Vagina (tissue), 2 donors: ENCODE measurements around the gene MED14.

ENCODE experiments used
- CTCF ChIP-seq, 3 experiments: fragments of 450-650 bp in 2 of 3; fragments of 200-600 bp in 1 of 3; sonication (generic) in 1 of 3; IDR thresholded peaks; one replicate each; pipeline ENCODE4 v1.5.1; 2017 to 2019; ENCODE audit warnings: antibody characterized with exemption in 3 of 3, mild to moderate bottlenecking in 2 of 3, moderate library complexity in 2 of 3
- POLR2AphosphoS5 ChIP-seq, 2 donors: sonication (generic); formaldehyde crosslinking; IDR thresholded peaks; one replicate each; pipeline ENCODE4 v1.9.0; 2017; ENCODE audit warnings: antibody characterized with exemption in 2 of 2, mild to moderate bottlenecking in 2 of 2, low read depth in 1 of 2; ENCODE audit not compliant: insufficient read depth in 1 of 2

- TF ChIP-seq POLR2AphosphoS5 (IDR thresholded peaks at IDR 0.05; ENCODE audit: insufficient read depth in 1 of 2, low read depth in 1 of 2) (no peak), CTCF (IDR thresholded peaks at IDR 0.05) (no peak)
These were observed 48.2 kb downstream of the MED14 start for GRCh38 chrX:40687169-40687568.
